BE2C (cell line): Measurements from ENCODE around the gene AASDH.

Experiments used
- DNase-seq: peaks from one replicate; pipeline ENCODE4 v3.0.0-alpha.2; 2020
- H3K27me3 ChIP-seq: fragments of 250-450 bp; sonication (Bioruptor Pico); 2 replicates; pipeline ENCODE4 v1.5.1; 2020; ENCODE audit warnings: mild to moderate bottlenecking
- H3K36me3 ChIP-seq: fragments of 250-450 bp; sonication (Bioruptor Pico); 2 replicates; pipeline ENCODE4 v1.5.1; 2020; ENCODE audit warnings: mild to moderate bottlenecking
- H3K4me1 ChIP-seq: fragments of 250-450 bp; sonication (Bioruptor Pico); 2 replicates; pipeline ENCODE4 v1.5.1; 2020
- H3K4me3 ChIP-seq: 2 replicates; pipeline ENCODE4 v1.5.1; 2011; ENCODE audit warnings: low read depth, low read length
- H3K9me3 ChIP-seq: fragments of 250-450 bp; sonication (Bioruptor Pico); 2 replicates; pipeline ENCODE4 v1.5.1; 2020
- TF ChIP-seq, protein P1 (sequence below): IDR thresholded peaks from 2 replicates; pipeline ENCODE4 v1.5.1; 2012; ENCODE audit warnings: mild to moderate bottlenecking, low read depth, low read length

AASDH gene

GRCh38 chr4:56360071-56360470, 27.2 kb downstream of the AASDH start:
- Histone ChIP-seq H3K4me1 (no peaks in the 10 kb centered on the region), H3K36me3 (peaks cover 3% of the 10 kb centered on the region), H3K4me3 (no peak overlapping the region), H3K9me3 (no peaks in the 10 kb centered on the region), H3K27me3 (no peaks in the 10 kb centered on the region)
- TF ChIP-seq, protein P1, sequence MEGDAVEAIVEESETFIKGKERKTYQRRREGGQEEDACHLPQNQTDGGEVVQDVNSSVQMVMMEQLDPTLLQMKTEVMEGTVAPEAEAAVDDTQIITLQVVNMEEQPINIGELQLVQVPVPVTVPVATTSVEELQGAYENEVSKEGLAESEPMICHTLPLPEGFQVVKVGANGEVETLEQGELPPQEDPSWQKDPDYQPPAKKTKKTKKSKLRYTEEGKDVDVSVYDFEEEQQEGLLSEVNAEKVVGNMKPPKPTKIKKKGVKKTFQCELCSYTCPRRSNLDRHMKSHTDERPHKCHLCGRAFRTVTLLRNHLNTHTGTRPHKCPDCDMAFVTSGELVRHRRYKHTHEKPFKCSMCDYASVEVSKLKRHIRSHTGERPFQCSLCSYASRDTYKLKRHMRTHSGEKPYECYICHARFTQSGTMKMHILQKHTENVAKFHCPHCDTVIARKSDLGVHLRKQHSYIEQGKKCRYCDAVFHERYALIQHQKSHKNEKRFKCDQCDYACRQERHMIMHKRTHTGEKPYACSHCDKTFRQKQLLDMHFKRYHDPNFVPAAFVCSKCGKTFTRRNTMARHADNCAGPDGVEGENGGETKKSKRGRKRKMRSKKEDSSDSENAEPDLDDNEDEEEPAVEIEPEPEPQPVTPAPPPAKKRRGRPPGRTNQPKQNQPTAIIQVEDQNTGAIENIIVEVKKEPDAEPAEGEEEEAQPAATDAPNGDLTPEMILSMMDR = no peak
- DNase-seq = no peak

DNA sequence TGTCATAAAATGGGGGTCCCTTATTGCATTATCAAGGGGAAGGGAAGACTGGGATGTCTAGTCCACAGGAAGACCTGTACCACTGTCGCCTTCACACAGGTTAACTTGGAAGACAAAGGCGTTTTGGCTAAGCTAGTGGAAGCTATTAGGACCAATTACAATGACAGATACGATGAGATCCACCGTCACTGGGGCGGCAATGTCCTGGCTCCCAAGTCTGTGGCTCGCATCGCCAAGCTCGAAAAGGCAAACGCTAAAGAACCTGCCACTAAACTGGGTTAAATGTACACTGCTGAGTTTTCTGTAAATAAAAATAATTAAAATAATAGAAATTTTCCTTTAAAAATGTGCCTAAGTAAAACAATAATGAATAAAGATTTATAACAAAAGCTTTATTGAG, 30.6 kb downstream of the AASDH start:
- TF ChIP-seq, protein P1 = no peak
- Histone ChIP-seq H3K4me3 (no peak overlapping the region), H3K36me3 (peaks cover 4% of the 10 kb centered on the region; the same call in 1 of the 2 replicates), H3K4me1 (no peaks in the 10 kb centered on the region), H3K27me3 (no peaks in the 10 kb centered on the region), H3K9me3 (no peaks in the 10 kb centered on the region)
- no peak for DNase-seq

DNA sequence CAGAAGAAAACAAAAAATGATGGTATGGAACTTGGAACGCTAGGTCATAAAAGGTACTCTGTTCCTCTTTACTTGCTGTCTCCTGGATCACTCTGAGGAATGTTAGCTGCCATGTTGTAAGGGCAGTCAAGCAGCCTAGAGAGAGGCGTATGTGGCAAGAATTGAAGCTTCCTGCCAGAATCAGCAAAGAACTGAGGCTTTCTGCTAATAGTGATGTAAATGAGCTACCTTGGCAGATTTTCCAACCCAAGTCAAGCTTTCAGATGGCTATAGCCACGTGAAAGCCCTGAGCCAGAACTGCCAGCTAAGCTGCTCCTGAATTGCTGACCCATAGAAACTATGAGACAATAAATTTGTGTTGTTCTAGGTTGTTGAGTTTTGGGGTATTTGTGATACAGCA, 38.7 kb downstream of the AASDH start:
- H3K27me3 ChIP-seq = no peaks in the 10 kb centered on the region
- H3K4me3 ChIP-seq = no peak overlapping the region
- no peaks in the 10 kb centered on the region for H3K9me3 ChIP-seq
- no peaks in the 10 kb centered on the region for H3K4me1 ChIP-seq
- TF ChIP-seq, protein P1 = no peak
- DNase-seq = no peak
- H3K36me3 ChIP-seq = peaks cover 13% of the 10 kb centered on the region

DNA sequence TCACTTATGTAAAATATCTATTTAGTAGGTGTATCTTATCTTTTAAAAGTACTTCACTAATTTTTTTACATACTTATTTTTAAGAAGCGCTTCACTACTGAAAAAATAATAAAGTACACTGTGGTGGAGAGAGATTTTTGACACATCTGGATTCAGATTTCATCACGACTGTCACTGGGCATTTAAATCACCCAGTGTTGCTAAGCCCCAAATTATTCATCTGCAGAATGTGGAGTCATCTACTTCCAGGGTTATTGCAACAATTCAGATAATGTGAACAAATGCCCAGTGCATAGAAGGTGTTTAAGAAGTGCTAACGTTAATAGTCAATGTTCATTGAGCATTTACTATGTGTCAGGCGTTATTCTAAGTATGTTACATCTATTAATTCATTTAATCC, 41.8 kb downstream of the AASDH start:
- Histone ChIP-seq H3K9me3 (no peaks in the 10 kb centered on the region), H3K36me3 (peaks cover 10% of the 10 kb centered on the region), H3K27me3 (no peaks in the 10 kb centered on the region), H3K4me3 (no peak overlapping the region), H3K4me1 (no peaks in the 10 kb centered on the region)
- no peak for DNase-seq
- TF ChIP-seq, protein P1 = no peak

DNA sequence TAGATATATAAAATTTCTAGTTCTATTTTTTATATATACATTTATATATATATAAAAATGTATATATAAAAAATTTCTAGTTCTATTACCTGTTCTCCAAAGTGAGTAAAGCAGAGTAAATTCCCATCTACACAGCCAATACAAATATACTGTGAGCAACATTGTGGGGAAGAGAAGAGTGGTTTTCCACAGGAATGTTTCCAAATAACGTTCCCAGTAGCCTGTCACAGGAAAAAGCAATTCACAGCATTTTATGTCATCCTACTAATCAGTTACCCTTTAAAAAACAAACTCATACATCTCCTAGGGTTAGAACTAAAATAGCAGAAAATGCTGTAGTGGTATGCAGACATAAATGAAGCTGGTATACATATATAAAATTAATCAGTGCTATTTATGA, 44.5 kb downstream of the AASDH start:
- no peak for DNase-seq
- H3K9me3 ChIP-seq = no peaks in the 10 kb centered on the region

DNA sequence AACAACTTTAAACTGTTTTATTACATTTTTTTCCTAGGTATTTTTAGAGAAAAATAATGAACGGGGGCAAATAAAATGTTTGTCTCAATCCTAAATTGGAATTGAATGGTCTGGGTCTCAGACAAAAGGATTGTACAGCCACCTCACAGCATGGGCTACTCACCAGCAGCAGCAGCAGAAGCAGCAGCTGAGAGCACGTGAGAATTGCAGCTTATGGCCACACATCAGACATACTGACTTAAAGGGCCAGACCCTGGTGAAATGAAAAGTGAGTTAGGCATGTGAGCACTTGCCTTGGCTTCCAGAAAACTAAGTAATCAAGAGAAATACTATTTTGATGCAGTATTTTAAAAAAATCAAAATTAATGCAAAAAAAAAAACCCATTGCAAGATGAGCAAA, 56.6 kb downstream of the AASDH start:
- peaks cover 12% of the 10 kb centered on the region for H3K36me3 ChIP-seq
- TF ChIP-seq, protein P1 = no peak
- no peaks in the 10 kb centered on the region for H3K9me3 ChIP-seq
- H3K27me3 ChIP-seq = no peaks in the 10 kb centered on the region
- no peaks in the 10 kb centered on the region for H3K4me1 ChIP-seq
- no peak for DNase-seq
- H3K4me3 ChIP-seq = no peak overlapping the region

More for the DNA sequence above, 44.5 kb downstream of the AASDH start:
- H3K4me1 ChIP-seq = no peaks in the 10 kb centered on the region
- TF ChIP-seq, protein P1 = no peak
- no peak overlapping the region for H3K4me3 ChIP-seq
- H3K36me3 ChIP-seq = peaks cover 14% of the 10 kb centered on the region
- H3K27me3 ChIP-seq = no peaks in the 10 kb centered on the region
